H9 (cell line): ENCODE data around the gene MTIF2. TPM values are rescaled to one million over a fixed set of nuclear protein-coding genes. Genes with fewer than 3 reads are reported as not detected.

Source experiments
- DNase-seq: peaks from one replicate; pipeline ENCODE4 v3.0.0-alpha.2; 2017
- H2AFZ ChIP-seq: one replicate; pipeline ENCODE4 v1.6.1; 2013; ENCODE audit warnings: mild to moderate bottlenecking, low read length, control low read depth, moderate library complexity
- H2AK5ac ChIP-seq: 2 replicates; pipeline ENCODE4 v1.6.1; 2013; ENCODE audit warnings: low read length, control low read depth, mixed read lengths; ENCODE audit not compliant: insufficient read length
- H2BK120ac ChIP-seq: one replicate; pipeline ENCODE4 v1.6.1; 2013; ENCODE audit warnings: low read depth, mild to moderate bottlenecking, low read length, control low read depth, inconsistent platforms; ENCODE audit not compliant: poor library complexity, severe bottlenecking
- H2BK12ac ChIP-seq: 2 replicates; pipeline ENCODE4 v1.6.1; 2013; ENCODE audit warnings: low read length, control low read depth, mixed read lengths, low read depth; ENCODE audit not compliant: insufficient read length
- H2BK15ac ChIP-seq: 2 replicates; pipeline ENCODE4 v1.6.1; 2013; ENCODE audit warnings: low read depth, low read length, control low read depth
- H2BK20ac ChIP-seq: one replicate; pipeline ENCODE4 v1.6.1; 2013; ENCODE audit warnings: low read depth, mild to moderate bottlenecking, low read length, control low read depth, inconsistent platforms; ENCODE audit not compliant: poor library complexity, severe bottlenecking
- H2BK5ac ChIP-seq: 2 replicates; pipeline ENCODE4 v1.6.1; 2013; ENCODE audit warnings: low read length, control low read depth, mixed read lengths; ENCODE audit not compliant: insufficient read length
- H3K14ac ChIP-seq: 2 replicates; pipeline ENCODE4 v1.6.1; 2013; ENCODE audit warnings: low read length, control low read depth; ENCODE audit not compliant: insufficient read depth
- H3K18ac ChIP-seq: 2 replicates; pipeline ENCODE4 v1.6.1; 2013; ENCODE audit warnings: low read depth, mild to moderate bottlenecking, mixed read lengths, low read length, control low read depth; ENCODE audit not compliant: insufficient read length
- H3K23ac ChIP-seq: 2 replicates; pipeline ENCODE4 v1.6.1; 2013; ENCODE audit warnings: low read length, control low read depth, mixed read lengths, low read depth; ENCODE audit not compliant: insufficient read length
- H3K23me2 ChIP-seq: 2 replicates; pipeline ENCODE4 v1.6.1; 2013; ENCODE audit warnings: low read depth, mild to moderate bottlenecking, mixed read lengths, low read length, control low read depth; ENCODE audit not compliant: insufficient read length, poor library complexity, severe bottlenecking
- H3K27ac ChIP-seq: 2 replicates; pipeline ENCODE4 v1.5.1; 2013; ENCODE audit warnings: low read length, control low read depth, mixed read lengths, low read depth; ENCODE audit not compliant: insufficient read length
- H3K27me3 ChIP-seq: 2 replicates; pipeline ENCODE4 v1.6.1; 2013; ENCODE audit warnings: low read length, control low read depth, inconsistent platforms; ENCODE audit not compliant: insufficient read depth
- H3K4ac ChIP-seq: 2 replicates; pipeline ENCODE4 v1.6.1; 2013; ENCODE audit warnings: low read depth, mild to moderate bottlenecking, control low read depth, inconsistent platforms, low read length, moderate library complexity
- H3K4me1 ChIP-seq: 2 replicates; pipeline ENCODE4 v1.6.1; 2013; ENCODE audit warnings: low read length, control low read depth, inconsistent platforms; ENCODE audit not compliant: insufficient read depth
- H3K4me2 ChIP-seq: 2 replicates; pipeline ENCODE4 v1.6.1; 2013; ENCODE audit warnings: low read length, control low read depth, mixed read lengths; ENCODE audit not compliant: insufficient read length, insufficient read depth
- H3K56ac ChIP-seq: 2 replicates; pipeline ENCODE4 v1.6.1; 2013; ENCODE audit warnings: low read depth, mild to moderate bottlenecking, mixed read lengths, low read length, control low read depth; ENCODE audit not compliant: insufficient read length
- H3K79me1 ChIP-seq: 2 replicates; pipeline ENCODE4 v1.6.1; 2013; ENCODE audit warnings: low read depth, mild to moderate bottlenecking, moderate library complexity, low read length, control low read depth, inconsistent platforms; ENCODE audit not compliant: insufficient read depth, poor library complexity, severe bottlenecking
- H3K79me2 ChIP-seq: 2 replicates; pipeline ENCODE4 v1.6.1; 2013; ENCODE audit warnings: low read length, control low read depth, inconsistent platforms; ENCODE audit not compliant: insufficient read depth
- H3K9ac ChIP-seq: 2 replicates; pipeline ENCODE4 v1.6.1; 2013; ENCODE audit warnings: low read length, control low read depth, mixed read lengths; ENCODE audit not compliant: insufficient read length; ENCODE audit errors: extremely low read depth
- H3K9me3 ChIP-seq: one replicate; pipeline ENCODE4 v1.6.1; 2013; ENCODE audit warnings: low read depth, low read length, inconsistent platforms; ENCODE audit not compliant: control insufficient read depth
- H3T11ph ChIP-seq: one replicate; pipeline ENCODE4 v1.6.1; 2013; ENCODE audit warnings: mild to moderate bottlenecking, low read length, control low read depth, inconsistent platforms
- H4K20me1 ChIP-seq: one replicate; pipeline ENCODE4 v1.6.1; 2013; ENCODE audit not compliant: control insufficient read depth, insufficient read length, insufficient read depth
- H4K5ac ChIP-seq: 2 replicates; pipeline ENCODE4 v1.6.1; 2013; ENCODE audit warnings: low read depth, mild to moderate bottlenecking, mixed read lengths, low read length, control low read depth; ENCODE audit not compliant: insufficient read length
- H4K8ac ChIP-seq: replicated peaks from 2 replicates; pipeline ENCODE4 v1.6.1; 2013; ENCODE audit warnings: low read length, control low read depth, mixed read lengths, low read depth; ENCODE audit not compliant: insufficient read length
- H4K91ac ChIP-seq: 2 replicates; pipeline ENCODE4 v1.6.1; 2013; ENCODE audit warnings: low read depth, mild to moderate bottlenecking, moderate library complexity, mixed read lengths, low read length, control low read depth; ENCODE audit not compliant: insufficient read length
- H3K27ac Mint-ChIP-seq, 3 experiments: 2 replicates in 2 of 3; 3 replicates in 1 of 3; pipeline ENCODE4 v1.8.0; 2020 to 2021; ENCODE audit warnings: mixed read lengths in 3 of 3, mild to moderate bottlenecking in 1 of 3, moderate library complexity in 1 of 3
- H3K27me3 Mint-ChIP-seq: 2 replicates; pipeline ENCODE4 v1.8.0; 2021; ENCODE audit warnings: low read depth, mild to moderate bottlenecking, moderate library complexity, mixed read lengths
- H3K36me3 Mint-ChIP-seq, 3 experiments: 2 replicates in 2 of 3; 3 replicates in 1 of 3; pipeline ENCODE4 v1.8.0; 2020 to 2021; ENCODE audit warnings: low read depth in 3 of 3, mixed read lengths in 3 of 3; ENCODE audit not compliant: insufficient read depth in 1 of 3
- H3K4me1 Mint-ChIP-seq, 2 experiments: 2 replicates each; pipeline ENCODE4 v1.8.0; 2020; ENCODE audit warnings: mixed read lengths in 2 of 2
- H3K4me3 Mint-ChIP-seq, 2 experiments: 2 replicates in 1 of 2; 3 replicates in 1 of 2; pipeline ENCODE4 v1.8.0; 2020 to 2021; ENCODE audit warnings: mild to moderate bottlenecking in 2 of 2, mixed read lengths in 2 of 2, moderate library complexity in 1 of 2
- H3K9me3 Mint-ChIP-seq, 2 experiments: 2 replicates in 1 of 2; 3 replicates in 1 of 2; pipeline ENCODE4 v1.8.0; 2020; ENCODE audit warnings: mild to moderate bottlenecking in 2 of 2, mixed read lengths in 2 of 2, moderate library complexity in 1 of 2
- CTCF ChIP-seq: fragments of 200-600 bp; sonication (generic); conservative IDR thresholded peaks from 3 replicates; pipeline ENCODE4 v1.8.0; 2021; ENCODE audit warnings: antibody characterized with exemption, mild to moderate bottlenecking
- total RNA-seq: library from RNA; stranded (reverse); gene quantifications from 2 replicates; pipeline ENCODE4 v1.2.1, GENCODE V29; 2021

Gene MTIF2
- total RNA-seq, 1 experiment from 2014 or later = 35.6 TPM

- no peaks in the 10 kb centered on the region for H3K9me3 Mint-ChIP-seq
- H3K14ac ChIP-seq = no peak overlapping the region
- H4K91ac ChIP-seq = no peak overlapping the region
- no peaks in the 10 kb centered on the region for H3K79me1 ChIP-seq
- no peak overlapping the region for H2BK15ac ChIP-seq
- H4K5ac ChIP-seq = no peak overlapping the region
- no peak overlapping the region for H2AK5ac ChIP-seq
- no peak overlapping the region for H2BK12ac ChIP-seq
- no peak overlapping the region for H3K56ac ChIP-seq
- H3K27me3 Mint-ChIP-seq = no peaks in the 10 kb centered on the region
- H2AFZ ChIP-seq = no peak overlapping the region
- no peak overlapping the region for H3K27ac ChIP-seq
- no peak overlapping the region for H3K23ac ChIP-seq
- DNase-seq = no peak
- no peak overlapping the region for H3K4me2 ChIP-seq
- no peak overlapping the region for H3K9ac ChIP-seq
- no peaks in the 10 kb centered on the region for H3K79me2 ChIP-seq
- no peaks in the 10 kb centered on the region for H3K36me3 Mint-ChIP-seq
- H3T11ph ChIP-seq = no peak overlapping the region
- no peaks in the 10 kb centered on the region for H3K27me3 ChIP-seq
- H3K4me1 Mint-ChIP-seq = peaks cover 8 to 19% of the 10 kb centered on the region in 2 experiments
- no peak overlapping the region for H2BK5ac ChIP-seq
- H3K4me3 Mint-ChIP-seq = no peak overlapping the region; a peak in 1 of 5 replicates
- H2BK20ac ChIP-seq = no peak overlapping the region
- no peak overlapping the region for H2BK120ac ChIP-seq
- H4K20me1 ChIP-seq = no peaks in the 10 kb centered on the region
- no peak overlapping the region for H4K8ac ChIP-seq
- H3K9me3 ChIP-seq = no peaks in the 10 kb centered on the region
- H3K27ac Mint-ChIP-seq = peak overlapping the region in 1 of 3 experiments; percentile 23; a peak in 3 of 7 replicates
- TF ChIP-seq CTCF = peak; percentile 24; the same call in 1 of the 3 replicates
- H3K4ac ChIP-seq = no peak overlapping the region
- H3K4me1 ChIP-seq = no peaks in the 10 kb centered on the region; the same call in 1 of the 2 replicates
- no peak overlapping the region for H3K18ac ChIP-seq
- no peaks in the 10 kb centered on the region for H3K23me2 ChIP-seq
Observed at GRCh38 chr2:55213822-55214221, 55.2 kb downstream of the MTIF2 start.
